ENCODE data around the gene ZNF579. TPM values are rescaled to one million over a fixed set of nuclear protein-coding genes. Genes with fewer than 3 reads are reported as not detected.

Gene ZNF579
- total and polyA plus RNA-seq, 2 of the 13 experiments (the other 11 are each of a cell fraction or from before 2014, with no cell fraction given): 2.1 to 2.9 TPM

GRCh38 chr19:55553217-55554182 lies 27.1 kb downstream of the ZNF579 start (continued):
- TF ChIP-seq RFXAP (CRISPR knock-in tag; IDR thresholded peaks at IDR 0.05; ENCODE audit: borderline replicate concordance) (no peak), SRSF1 (optimal IDR thresholded peaks at IDR 0.05; ENCODE audit: low read depth, low read length) (no peak), FOXP4 (CRISPR knock-in tag; IDR thresholded peaks at IDR 0.05) (peak; percentile 63), MATR3 (CRISPR knock-in tag; IDR thresholded peaks at IDR 0.05) (no peak), TBP (CRISPR knock-in tag; IDR thresholded peaks at IDR 0.05) (no peak), IKZF4 (CRISPR knock-in tag; IDR thresholded peaks at IDR 0.05; ENCODE audit: borderline replicate concordance, low read depth, not compliant biosample characterization) (no peak), BATF2 (CRISPR knock-in tag; IDR thresholded peaks at IDR 0.05) (no peak), NFKBIZ (CRISPR knock-in tag; IDR thresholded peaks at IDR 0.05) (no peak), ZNF839 (CRISPR knock-in tag; IDR thresholded peaks at IDR 0.05; ENCODE audit: borderline replicate concordance) (no peak), ZNF576 (CRISPR knock-in tag; IDR thresholded peaks at IDR 0.05) (no peak), ZNF292 (CRISPR knock-in tag; IDR thresholded peaks at IDR 0.05; ENCODE audit: borderline replicate concordance, low read depth) (peak; percentile 40; the same call in 1 of the 2 replicates), ZNF816 (CRISPR knock-in tag; IDR thresholded peaks at IDR 0.05; ENCODE audit: borderline replicate concordance) (no peak), ZNF367 (CRISPR knock-in tag; IDR thresholded peaks at IDR 0.05; ENCODE audit: borderline replicate concordance) (no peak), RFX1 (IDR thresholded peaks at IDR 0.05) (no peak), GMEB2 (CRISPR knock-in tag; IDR thresholded peaks at IDR 0.05; ENCODE audit: low read depth) (no peak), CHCHD3 (CRISPR knock-in tag; IDR thresholded peaks at IDR 0.05) (no peak), EED (CRISPR knock-in tag; IDR thresholded peaks at IDR 0.05) (no peak), ZNF362 (CRISPR knock-in tag; IDR thresholded peaks at IDR 0.05; ENCODE audit: borderline replicate concordance) (no peak), ZNF878 (CRISPR knock-in tag; IDR thresholded peaks at IDR 0.05) (no peak), ARNTL (CRISPR knock-in tag; IDR thresholded peaks at IDR 0.05) (no peak), ZBTB38 (CRISPR knock-in tag; IDR thresholded peaks at IDR 0.05) (no peak)
